Measurements from ENCODE around the gene PDPK1. TPM values are rescaled to one million over a fixed set of nuclear protein-coding genes. Genes with fewer than 3 reads are reported as not detected.
A peak's percentile ranks its signal among the peaks of the same experiment; 100 is the strongest.
"Not testable (repeated sequence)": the region's sequence is repeated elsewhere in the genome, so short reads cannot be mapped to it uniquely, and the experiment has no call there.

PDPK1 gene
- total RNA-seq, 1 donor: 29.9 TPM

- no peak for DNase-seq (ENCODE audit: low read depth)
- TF ChIP-seq, protein P1, sequence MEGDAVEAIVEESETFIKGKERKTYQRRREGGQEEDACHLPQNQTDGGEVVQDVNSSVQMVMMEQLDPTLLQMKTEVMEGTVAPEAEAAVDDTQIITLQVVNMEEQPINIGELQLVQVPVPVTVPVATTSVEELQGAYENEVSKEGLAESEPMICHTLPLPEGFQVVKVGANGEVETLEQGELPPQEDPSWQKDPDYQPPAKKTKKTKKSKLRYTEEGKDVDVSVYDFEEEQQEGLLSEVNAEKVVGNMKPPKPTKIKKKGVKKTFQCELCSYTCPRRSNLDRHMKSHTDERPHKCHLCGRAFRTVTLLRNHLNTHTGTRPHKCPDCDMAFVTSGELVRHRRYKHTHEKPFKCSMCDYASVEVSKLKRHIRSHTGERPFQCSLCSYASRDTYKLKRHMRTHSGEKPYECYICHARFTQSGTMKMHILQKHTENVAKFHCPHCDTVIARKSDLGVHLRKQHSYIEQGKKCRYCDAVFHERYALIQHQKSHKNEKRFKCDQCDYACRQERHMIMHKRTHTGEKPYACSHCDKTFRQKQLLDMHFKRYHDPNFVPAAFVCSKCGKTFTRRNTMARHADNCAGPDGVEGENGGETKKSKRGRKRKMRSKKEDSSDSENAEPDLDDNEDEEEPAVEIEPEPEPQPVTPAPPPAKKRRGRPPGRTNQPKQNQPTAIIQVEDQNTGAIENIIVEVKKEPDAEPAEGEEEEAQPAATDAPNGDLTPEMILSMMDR (IDR thresholded peaks at IDR 0.05; ENCODE audit: insufficient read depth, low read length): no peak
- H3K4me3 ChIP-seq (ENCODE audit: low read depth, low read length): no peak overlapping the region
These were observed 77.0 kb downstream of the PDPK1 start for GRCh38 chr16:2614761-2615191.

GRCh38 chr16:2618964-2619363, 81.1 kb downstream of the PDPK1 start:
- not testable (repeated sequence) for DNase-seq (ENCODE audit: low read depth)

GRCh38 chr16:2619628-2620027, 81.8 kb downstream of the PDPK1 start:
- not testable (repeated sequence) for DNase-seq (ENCODE audit: low read depth); H3K4me3 ChIP-seq (ENCODE audit: low read depth, low read length)
- TF ChIP-seq, protein P1 (IDR thresholded peaks at IDR 0.05; ENCODE audit: insufficient read depth, low read length): peak; percentile 21

More at GRCh38 chr16:2618964-2619363, 81.1 kb downstream of the PDPK1 start:
- not testable (repeated sequence) for H3K4me3 ChIP-seq (ENCODE audit: low read depth, low read length)

- not testable (repeated sequence) for H3K4me3 ChIP-seq (ENCODE audit: low read depth, low read length); DNase-seq (ENCODE audit: low read depth)
These were observed 83.0 kb downstream of the PDPK1 start for GRCh38 chr16:2620870-2621269.

GRCh38 chr16:2621395-2621794, 83.6 kb downstream of the PDPK1 start:
- not testable (repeated sequence) for H3K4me3 ChIP-seq (ENCODE audit: low read depth, low read length); DNase-seq (ENCODE audit: low read depth)

- not testable (repeated sequence) for DNase-seq (ENCODE audit: low read depth); H3K4me3 ChIP-seq (ENCODE audit: low read depth, low read length)
These were observed 89.3 kb downstream of the PDPK1 start for GRCh38 chr16:2627075-2627474.

GRCh38 chr16:2631203-2631602, 93.4 kb downstream of the PDPK1 start:
- not testable (repeated sequence) for H3K4me3 ChIP-seq (ENCODE audit: low read depth, low read length); DNase-seq (ENCODE audit: low read depth)

- not testable (repeated sequence) for DNase-seq (ENCODE audit: low read depth); H3K4me3 ChIP-seq (ENCODE audit: low read depth, low read length)
These were observed 94.5 kb downstream of the PDPK1 start for GRCh38 chr16:2632291-2632690.

DNA sequence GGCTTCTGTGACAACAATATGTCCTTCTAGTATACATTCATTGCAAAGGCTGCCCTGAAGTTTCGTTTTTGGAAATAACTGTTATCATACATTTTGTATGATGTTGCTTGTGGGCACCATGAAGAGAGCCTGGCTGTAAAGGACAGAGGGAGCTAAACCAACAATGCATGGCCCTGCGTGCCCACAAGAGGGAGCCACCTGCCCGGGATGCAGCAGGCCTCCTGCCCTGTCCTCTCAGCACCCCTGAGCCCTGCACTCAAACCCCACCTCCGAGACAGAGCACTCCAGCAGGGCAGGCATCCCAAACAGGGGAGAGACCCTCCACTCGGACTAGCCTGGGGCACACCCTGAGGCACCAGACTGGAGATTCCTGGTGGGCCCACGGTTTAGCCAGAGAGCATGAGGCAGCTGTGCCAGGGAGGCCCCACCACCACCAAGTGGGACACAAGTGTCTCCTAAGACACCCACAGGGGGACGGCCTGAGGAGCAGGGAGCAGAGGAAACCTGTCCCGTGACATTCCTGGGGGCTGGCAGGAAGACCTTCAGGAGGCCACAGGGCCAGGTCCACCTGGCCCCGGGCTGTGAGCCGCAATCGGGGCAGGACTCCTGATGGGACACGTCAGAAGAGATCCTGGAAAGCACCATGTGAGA, 101.4 kb downstream of the PDPK1 start:
- not testable (repeated sequence) for DNase-seq (ENCODE audit: low read depth); H3K4me3 ChIP-seq (ENCODE audit: low read depth, low read length)

- H3K4me3 ChIP-seq (ENCODE audit: low read depth, low read length): not testable (repeated sequence)
These were observed 101.9 kb downstream of the PDPK1 start for GRCh38 chr16:2639722-2640072.

GRCh38 chr16:2642561-2642960, 104.7 kb downstream of the PDPK1 start:
- not testable (repeated sequence) for DNase-seq (ENCODE audit: low read depth); H3K4me3 ChIP-seq (ENCODE audit: low read depth, low read length)

More at GRCh38 chr16:2639722-2640072, 101.9 kb downstream of the PDPK1 start:
- DNase-seq (ENCODE audit: low read depth): not testable (repeated sequence)

GRCh38 chr16:2644754-2645453, 107.1 kb downstream of the PDPK1 start:
- not testable (repeated sequence) for DNase-seq (ENCODE audit: low read depth); H3K4me3 ChIP-seq (ENCODE audit: low read depth, low read length)

DNA sequence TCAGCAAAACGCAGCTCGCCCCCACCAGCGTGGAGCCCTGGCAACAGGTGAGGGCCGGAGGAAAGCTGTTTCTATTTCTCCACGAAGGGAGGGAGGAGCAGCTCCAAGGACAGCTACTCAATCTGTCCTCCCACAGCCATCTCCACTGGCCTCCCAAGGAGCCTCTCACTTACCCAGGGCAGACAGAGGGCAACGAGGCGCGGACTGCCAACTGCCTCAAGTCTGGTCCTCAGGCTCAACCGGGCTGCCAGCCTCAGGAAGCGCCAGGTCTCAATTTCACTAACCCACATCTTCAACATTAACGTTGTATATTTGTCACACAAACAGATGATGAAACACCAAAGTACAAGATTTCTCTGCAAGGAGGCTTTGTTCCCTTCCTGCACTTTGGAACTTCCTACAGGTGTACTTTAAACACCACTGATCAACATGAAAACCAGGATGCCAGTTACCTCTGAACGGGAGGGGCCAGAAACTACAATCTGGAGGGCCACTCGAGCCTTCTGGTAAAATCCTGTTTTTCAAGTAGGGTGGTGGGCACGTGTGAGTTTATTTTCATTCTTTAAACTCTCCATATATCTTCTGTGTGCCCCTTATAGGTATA, 113.5 kb downstream of the PDPK1 start:
- not testable (repeated sequence) for DNase-seq (ENCODE audit: low read depth); H3K4me3 ChIP-seq (ENCODE audit: low read depth, low read length)
